ENCODE results near the gene ENOX1.
"Not testable (repeated sequence)": the region's sequence is repeated elsewhere in the genome, so short reads cannot be mapped to it uniquely, and the experiment has no call there.

ENOX1 gene

DNA sequence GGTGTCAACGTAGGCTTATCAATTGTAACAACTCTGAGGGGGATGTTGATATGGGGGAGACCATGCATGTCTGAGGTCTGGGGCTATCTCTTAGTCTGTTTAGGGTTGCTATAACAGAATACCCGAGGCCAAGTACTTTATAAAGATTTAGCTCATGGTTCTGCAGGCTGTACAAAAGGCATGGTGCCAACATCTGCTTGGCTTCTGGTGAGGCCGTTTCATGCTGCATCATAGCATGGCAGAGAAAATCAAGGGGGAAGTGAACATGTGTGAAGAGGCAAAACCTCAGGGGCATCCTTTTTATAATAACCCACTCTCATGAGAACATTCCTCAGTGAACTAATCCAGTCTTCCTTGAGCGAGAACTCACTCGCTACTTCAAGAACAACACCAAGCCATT, 353.8 kb downstream of the ENOX1 start:
- DNase-seq (ENCODE audit: low read depth in 2 of 2) = no peak

DNA sequence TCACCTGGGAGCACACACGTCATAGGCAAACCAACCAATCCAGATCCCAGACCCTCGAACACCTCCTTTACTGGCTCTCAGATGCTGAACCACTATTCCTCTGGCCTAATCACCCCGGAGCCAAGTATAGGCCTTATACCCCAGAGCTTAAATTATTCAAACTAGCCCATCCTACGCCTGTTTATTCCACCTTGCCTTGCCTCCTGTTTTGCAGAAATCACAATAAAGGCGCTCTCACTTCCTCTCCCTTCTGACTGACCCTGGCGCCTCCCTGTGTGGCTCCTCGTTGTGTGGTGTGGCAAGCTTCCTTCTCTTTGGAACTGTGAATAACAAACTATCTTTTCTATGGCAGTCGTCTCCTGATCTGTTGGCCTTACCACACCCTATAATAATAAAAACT, 354.9 kb downstream of the ENOX1 start:
- no peak for DNase-seq (ENCODE audit: low read depth in 2 of 2)

DNA sequence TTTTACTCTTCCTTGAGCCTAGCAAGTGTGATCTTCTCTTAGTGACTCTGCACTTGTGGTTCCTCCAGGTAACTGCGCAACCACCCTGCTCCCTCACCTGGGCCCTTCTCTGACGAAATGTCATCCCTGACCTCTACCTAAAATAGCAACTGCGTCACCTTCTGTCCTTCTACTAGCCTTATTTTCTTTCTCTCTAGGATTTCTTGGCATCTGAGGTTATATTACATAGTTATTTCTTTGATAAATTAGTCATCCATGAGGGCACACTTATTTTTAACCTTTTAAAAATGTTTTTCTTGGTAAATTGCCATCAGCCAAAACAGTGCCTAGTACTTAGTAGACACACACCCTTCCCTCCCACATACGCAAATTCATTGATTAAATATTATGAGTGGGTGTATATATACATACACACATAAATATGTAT, 355.5 kb downstream of the ENOX1 start:
- no peak for DNase-seq (ENCODE audit: low read depth in 2 of 2)

DNA sequence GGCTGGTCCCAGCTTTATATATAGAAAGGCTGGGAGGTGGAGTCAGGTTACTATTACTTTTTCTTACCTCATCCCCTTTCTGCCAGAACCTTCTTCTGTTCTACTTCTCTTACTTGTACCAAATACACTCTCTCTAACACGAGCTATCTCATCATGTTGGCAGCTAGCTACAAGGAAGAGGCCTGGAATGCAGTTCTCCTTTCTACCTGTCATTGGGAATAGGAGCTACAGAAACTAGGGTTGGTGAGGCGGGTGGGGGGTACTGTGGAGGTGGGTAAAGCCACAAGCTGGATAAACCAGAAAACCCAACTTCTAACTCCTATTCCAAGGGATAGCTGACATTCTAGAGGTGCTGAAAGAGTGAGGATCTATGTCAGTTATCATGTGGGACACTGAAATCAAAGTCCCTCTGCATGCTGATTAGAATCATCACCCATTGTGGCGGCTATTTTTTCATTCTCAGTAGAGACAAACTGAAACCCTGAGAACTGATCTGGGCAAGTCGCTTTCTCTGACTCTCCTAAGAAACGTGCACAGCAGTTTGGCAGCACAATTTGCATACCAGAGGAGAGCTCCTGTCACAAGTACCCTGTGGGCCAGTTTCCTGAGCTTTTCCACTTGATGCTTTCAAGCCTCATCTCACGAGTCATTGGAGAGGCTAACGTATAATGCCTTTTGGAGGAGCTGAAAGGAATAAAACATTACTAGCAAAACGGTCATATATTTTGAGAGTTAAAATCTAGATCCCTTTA, 358.1 kb downstream of the ENOX1 start:
- DNase-seq (ENCODE audit: low read depth in 2 of 2) = no peak

DNA sequence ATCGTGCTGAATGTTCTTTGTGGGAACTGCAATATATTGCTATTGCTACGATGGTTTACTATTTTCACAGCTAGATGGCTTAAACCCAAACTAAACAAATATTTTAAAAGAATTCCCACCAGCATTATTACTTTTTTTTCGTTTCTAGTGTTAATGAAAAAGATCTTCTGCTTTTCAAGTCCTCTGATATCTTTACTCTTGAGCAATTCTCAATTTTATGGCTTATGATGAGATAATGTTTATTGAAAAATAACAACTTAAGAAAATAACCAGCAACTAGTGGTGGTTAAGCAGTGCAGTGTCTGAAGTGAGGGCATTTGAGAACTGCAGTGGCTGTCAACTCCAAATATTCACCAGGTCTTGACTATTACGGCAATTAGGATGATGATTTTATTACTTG, 360.4 kb downstream of the ENOX1 start:
- no peak for DNase-seq (ENCODE audit: low read depth in 2 of 2)

DNA sequence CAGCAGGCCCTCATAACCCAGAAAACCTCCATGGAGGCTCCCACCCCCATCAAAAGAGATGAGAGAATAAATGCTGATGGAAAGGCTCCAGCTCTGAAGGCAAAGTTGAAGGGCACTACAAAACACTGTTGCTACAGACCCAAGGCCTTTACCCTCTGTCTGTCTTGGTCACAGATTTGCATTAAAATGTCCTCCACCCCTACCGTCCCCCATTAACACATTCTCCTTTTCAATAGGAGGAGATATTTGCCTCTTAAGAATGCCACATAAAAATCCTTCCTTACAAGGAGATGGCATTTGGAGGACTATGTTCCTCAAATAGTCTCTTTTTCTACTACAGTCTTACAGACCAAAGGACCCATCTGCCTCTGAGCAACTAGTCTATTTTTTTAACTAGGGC, 361.5 kb downstream of the ENOX1 start:
- DNase-seq (ENCODE audit: low read depth in 2 of 2) = no peak

DNA sequence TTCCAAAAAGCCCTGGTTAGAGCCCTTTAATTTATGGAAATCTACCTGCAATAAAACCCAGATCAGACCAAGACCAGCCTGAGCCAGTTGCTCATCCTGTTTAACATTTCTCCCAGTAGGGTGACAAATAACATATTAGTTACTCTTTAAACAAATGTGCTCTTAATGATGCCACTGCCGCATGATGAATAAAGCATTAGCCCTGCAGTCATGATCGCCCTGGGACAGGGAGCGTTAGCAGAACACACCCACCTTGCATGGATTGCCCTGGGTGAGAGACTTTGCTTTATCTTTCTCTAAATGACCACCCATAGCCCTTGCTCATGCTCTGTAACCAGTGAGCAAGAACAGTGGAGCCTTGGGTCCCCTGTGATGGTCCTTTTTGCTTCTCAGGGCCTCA, 362.4 kb downstream of the ENOX1 start:
- no peak for DNase-seq (ENCODE audit: low read depth in 2 of 2)

DNA sequence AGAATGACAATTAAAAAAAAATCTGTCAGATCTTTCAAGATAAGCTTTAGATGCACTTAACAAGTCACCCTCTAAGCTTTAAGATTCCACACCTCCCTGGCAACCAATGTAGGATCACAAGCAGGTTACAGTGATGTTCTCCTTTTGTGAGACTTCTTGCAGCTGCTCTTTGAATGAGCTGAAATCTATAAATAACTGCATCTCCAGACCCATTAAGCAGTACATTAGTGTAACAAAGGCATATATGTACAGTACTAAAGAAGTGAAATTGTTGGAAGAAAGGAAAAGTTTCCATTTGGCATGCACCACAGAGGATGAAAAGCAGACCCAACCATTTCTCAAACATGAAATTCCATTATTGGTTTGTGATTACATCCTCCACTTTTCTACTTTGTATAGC, 364.7 kb downstream of the ENOX1 start:
- DNase-seq (ENCODE audit: low read depth in 2 of 2) = no peak

DNA sequence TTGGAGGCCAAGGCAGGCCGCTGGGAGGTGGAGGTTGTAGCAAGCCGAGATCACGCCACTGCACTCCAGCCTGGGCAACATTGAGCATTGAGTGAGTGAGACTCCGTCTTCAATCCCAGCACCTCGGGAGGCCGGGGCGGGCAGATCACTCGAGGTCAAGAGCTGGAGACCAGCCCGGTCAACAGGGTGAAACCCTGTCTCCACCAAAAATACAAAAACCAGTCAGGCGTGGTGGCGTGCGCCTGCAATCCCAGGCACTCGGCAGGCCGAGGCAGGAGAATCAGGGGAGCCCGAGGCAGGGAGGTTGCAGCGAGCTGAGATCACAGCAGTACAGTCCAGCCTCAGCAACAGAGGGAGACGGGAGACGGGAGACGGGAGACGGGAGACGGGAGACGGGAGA, 369.9 kb downstream of the ENOX1 start:
- DNase-seq (ENCODE audit: low read depth in 2 of 2) = not testable (repeated sequence)

DNA sequence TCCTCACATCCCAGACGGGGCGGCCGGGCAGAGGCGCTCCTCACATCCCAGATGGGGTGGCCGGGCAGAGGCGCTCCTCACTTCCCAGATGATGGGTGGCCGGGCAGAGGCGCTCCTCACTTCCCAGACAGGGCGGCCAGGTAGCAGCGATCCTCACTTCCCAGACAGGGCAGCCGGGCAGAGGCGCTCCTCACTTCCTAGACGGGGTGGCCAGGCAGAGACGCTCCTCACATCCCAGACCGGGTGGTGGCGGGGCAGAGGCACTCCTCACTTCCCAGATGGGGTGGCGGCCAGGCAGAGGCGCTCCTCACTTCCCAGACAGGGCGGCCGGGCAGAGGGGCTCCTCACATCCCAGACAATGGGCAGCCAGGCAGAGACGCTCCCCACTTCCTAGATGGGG, 370.4 kb downstream of the ENOX1 start:
- not testable (repeated sequence) for DNase-seq (ENCODE audit: low read depth in 2 of 2)

DNA sequence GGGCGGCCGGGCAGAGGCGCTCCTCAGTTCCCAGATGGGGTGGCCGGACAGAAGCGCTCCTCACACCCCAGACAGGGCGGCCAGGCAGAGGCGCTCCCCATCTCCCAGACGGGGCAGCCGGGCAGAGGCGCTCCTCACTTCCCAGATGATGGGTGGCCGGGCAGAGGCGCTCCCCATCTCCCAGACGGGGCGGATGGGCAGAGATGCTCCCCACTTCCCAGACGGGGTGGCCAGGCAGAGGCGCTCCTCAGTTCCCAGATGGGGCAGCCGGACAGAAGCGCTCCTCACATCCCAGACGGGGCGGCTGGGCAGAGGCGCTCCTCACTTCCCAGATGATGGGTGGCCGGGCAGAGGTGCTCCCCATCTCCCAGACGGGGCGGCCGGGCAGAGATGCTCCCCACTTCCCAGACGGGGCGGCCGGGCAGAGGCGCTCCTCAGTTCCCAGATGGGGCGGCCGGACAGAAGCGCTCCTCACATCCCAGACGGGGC, 370.8 kb downstream of the ENOX1 start:
- not testable (repeated sequence) for DNase-seq (ENCODE audit: low read depth in 2 of 2)

DNA sequence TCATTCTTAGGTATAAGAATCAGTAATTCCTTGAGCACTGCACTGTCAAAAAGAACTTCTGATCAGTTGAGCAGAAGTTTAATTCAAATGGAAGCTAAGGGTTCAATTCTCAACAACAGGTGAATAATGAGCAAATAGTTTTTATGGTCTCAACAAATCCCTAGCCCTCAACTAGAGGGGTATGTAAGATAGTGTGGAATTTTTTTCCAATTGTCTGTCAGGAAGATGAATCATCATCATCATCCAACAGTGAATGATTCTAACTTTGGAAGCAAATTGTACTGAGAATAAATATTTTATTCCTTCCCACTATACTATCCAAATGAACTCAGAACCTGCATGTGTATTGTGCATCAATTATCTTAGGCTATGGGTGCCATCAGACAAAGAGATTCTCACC, 372.7 kb downstream of the ENOX1 start:
- DNase-seq (ENCODE audit: low read depth in 2 of 2) = no peak

DNA sequence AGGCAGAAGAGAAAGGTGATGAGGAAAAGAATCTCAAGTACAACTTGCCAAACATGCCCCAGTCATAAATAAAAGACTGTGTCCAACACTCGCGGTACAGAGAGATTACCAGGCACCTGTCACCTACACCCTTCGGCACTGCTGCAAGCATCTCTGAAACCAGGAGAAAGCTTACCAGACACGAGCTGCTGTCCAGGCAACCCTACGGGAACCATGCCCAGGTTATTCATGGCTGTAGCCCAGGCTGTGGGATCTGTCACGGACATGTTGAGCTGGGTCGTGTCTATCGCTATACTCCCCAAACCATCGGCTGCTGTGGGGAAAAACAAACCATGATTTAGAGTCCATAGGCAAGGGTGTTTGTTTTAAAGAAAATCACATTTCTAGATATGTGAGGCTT, 375.0 kb downstream of the ENOX1 start:
- no peak for DNase-seq (ENCODE audit: low read depth in 2 of 2)

DNA sequence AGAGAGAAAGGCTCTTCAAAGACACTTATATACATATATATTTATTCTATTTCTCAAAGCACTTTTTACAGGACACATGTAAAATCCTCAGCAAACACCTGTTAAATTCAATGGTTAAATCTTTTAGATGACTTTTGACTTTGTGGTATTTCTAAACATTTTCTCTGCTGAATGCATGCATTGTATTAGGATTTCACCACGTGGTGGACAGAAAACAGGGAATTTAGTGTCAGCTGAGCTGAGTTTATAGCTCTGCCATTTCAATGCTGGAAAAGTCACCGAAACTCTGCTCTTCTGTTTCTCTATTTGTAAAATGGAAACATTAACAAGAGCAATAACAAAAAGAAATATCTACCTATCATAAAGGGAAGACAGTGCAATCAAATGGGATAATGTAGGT, 375.6 kb downstream of the ENOX1 start:
- DNase-seq (ENCODE audit: low read depth in 2 of 2) = no peak

DNA sequence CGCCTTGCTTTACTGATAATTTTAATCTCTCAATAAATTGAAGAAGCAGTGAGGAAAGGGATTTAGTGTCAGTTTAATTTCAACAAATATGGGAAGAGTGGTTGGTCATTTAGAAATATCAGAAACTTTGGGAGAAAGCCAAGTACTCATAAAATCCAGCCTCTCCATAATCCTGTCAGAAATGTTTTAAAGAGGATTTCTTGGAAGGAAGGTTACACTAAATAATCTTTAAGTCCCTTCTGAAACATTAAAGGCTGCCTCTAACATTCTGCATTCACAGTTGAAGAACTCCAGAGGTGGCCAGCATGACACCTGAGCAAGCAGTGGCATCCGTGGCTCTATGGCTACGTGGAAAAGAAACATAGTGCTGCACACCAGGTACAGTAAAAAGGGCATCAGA, 378.5 kb downstream of the ENOX1 start:
- no peak for DNase-seq (ENCODE audit: low read depth in 2 of 2)

DNA sequence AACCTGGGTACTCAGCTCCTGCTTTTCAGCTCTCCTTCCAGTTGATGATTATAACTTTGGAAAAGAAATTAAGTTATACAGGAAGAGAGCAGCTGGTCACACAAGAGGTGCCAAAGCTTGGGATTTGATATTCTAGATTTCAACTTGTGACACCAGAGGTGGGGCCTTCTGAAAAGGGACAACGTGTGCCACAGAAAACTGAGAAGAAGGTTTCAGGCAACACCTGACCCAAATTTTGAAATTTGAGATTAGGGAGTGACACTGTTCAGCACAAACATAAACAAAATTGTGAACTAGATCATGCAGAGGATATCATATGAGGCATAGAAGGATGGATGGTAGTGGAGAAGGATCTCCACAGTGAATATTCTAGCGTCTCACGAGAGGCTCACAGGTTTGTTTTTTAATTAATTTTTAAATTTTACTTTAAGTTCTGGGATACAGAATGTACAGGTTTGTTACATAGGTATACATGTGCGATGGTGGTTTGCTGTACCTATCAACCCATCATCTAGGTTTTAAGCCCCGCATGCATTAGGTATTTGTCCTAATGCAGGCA, 379.7 kb downstream of the ENOX1 start:
- DNase-seq (ENCODE audit: low read depth in 2 of 2) = no peak

DNA sequence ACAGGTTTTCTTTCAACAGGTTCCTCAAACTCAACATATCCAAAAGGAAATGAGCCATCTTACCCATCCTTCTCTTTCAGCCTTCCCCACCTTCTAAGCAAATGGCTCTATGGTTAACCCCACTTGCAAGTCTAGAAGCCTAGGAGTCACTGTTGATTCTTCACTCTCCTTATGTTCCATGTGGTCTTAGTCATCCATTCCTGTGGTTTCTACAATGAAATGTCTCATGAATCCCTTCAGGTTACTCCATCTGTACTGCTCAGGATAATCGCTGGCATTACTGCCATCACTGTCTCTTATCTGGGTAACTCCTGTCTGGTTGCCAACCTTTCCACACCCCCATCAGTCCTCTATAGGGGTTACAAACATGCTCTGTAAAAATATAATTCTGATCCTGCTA, 381.3 kb downstream of the ENOX1 start:
- DNase-seq (ENCODE audit: low read depth in 2 of 2) = peak; percentile 44 to 49

DNA sequence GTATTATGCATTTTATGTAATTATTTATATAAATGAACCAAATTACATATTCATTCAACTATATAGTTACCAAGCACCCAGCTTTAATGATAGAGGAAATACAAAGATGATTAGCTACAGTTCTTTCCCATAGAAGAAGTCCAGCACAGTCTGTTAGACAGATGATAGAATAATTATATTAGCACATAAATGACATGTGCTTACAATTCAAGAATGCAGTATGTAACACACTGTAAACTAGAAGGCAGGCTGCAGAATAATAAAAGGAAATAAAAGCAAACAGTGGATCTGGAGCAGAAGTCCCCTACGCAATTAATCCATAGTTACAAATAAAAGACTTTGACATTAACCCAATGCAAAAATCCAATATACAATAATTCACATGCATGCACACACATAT, 384.4 kb downstream of the ENOX1 start:
- no peak for DNase-seq (ENCODE audit: low read depth in 2 of 2)

DNA sequence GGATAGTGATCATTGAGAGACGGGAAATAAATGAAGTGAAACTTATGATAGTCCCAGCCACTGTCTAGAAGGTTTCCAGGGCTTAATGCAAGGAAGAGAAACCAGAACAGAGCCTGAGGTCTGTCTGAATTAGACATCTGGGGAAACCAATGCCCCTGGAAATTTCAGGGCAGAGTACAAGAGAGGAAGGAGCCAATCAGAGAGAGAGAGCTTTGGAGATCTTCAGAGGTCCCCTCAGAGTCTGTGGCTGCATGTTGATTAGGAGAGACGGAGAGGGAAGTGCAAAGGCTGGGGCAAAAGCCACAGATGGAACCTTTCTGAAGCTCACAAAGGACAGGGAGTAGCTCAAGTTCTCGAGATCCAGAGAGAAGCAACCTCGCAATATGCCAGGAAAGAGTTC, 385.4 kb downstream of the ENOX1 start:
- no peak for DNase-seq (ENCODE audit: low read depth in 2 of 2)

DNA sequence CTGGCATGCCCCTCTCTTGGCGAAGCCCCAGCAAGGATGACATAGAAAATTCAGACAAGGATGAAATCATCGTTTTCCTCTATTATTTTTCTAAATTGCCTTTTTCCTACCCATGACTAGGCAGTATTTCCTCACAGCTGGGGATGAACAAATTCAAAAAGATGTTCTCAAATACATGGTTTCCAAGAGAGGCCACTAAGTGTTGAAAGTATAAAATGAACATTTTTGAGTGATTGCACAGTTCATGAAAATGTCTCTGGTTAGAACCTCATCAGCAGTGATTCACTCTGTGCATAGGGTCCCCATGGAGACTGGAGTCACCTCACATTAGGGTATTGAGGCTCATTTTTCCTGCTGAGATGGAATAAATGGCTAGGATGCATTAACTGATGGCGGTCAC, 389.7 kb downstream of the ENOX1 start:
- peak; percentile 59 to 63 for DNase-seq (ENCODE audit: low read depth in 2 of 2)

DNA sequence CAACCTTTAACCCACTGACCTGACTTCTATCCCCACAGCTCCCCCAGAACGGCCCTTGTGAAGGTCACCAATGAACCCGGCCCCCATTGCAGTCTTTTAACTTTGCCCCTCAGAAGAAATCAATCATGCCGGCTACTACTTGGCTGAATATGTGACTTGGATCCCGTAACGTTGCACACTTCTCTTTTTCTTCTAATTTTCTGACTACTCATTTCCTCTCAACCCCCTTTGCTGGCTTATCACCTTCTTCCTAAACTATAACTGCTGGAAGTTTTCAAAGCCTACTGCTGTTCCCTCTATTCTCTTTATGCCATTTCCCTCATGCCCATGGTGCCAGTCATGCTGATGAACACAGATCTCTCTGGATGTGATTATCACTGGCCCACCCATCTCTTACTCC, 395.7 kb downstream of the ENOX1 start:
- DNase-seq (ENCODE audit: low read depth in 2 of 2) = no peak

DNA sequence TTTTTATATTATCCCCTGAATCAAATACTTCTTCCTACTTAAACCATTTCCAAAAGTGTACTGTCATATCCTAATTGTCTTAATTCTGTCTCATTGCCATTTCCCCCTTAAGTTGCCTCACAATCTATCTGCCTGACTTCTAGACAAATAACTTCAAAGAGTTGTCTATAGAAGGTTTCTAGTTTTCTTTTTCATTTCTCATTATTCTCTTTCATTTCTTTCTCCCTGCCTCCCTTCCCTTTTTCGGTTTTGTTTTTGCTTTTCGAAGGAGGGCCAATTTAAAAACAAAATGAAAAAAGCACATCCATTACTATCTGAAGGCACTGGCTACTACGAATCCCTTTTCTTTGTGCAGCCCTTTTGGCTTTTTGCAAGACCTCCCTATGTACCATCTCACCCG, 396.2 kb downstream of the ENOX1 start:
- DNase-seq (ENCODE audit: low read depth in 2 of 2) = no peak

DNA sequence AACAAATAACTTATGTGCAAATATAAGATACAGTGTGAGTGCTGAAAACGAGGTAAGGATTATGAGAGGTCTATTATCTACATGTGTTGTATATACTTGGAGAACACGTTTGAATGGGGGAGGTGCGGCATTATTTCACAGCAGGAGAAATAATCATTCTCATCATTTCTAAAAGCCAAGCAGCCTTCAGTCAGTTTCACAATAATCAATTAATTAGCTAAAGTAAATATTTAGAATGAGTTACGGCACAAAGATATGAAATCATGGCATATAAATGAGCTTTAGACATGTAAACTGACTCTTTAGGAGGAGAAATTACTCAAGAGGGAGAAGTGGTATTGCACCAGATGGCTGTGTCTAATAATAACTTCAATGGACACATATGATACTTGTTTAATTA, 396.8 kb downstream of the ENOX1 start:
- DNase-seq (ENCODE audit: low read depth in 2 of 2) = peak; percentile 78 to 80

DNA sequence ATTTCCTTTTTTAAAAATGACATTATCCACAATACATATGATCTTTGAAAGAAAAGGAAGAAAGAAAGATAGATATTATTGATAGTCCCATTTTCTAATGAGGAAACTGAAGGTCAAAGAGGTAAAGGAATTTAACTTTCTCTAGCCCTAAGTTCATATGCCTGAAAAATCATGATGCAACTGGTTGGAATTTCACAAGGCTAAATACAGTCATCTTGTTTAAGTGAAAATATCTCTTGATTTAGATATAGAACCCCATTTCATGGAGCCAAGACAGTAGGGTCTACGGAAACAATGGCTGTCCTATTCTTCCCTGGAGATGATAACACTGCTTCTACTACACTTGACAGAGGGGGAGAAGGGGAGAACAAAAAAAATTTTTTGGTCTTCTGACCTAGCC, 397.2 kb downstream of the ENOX1 start:
- no peak for DNase-seq (ENCODE audit: low read depth in 2 of 2)

Measured in fibroblast of skin of left quadriceps (primary cell).